OCI-LY7 (cell line): ENCODE data around the gene C12orf75.

Experiments used
- CTCF ChIP-seq: fragments of 200-600 bp; sonication (generic); conservative IDR thresholded peaks from 2 replicates; pipeline ENCODE4 v1.5.1; 2014; ENCODE audit warnings: mild to moderate bottlenecking, antibody characterized with exemption, low read length, moderate library complexity, mixed read lengths
- EZH2phosphoT487 ChIP-seq: fragments of 200-600 bp; sonication (generic); IDR thresholded peaks from 2 replicates; pipeline ENCODE4 v1.6.1; 2018; ENCODE audit warnings: low read depth, borderline replicate concordance, mild to moderate bottlenecking, mixed run types, antibody characterized with exemption, low read length, moderate library complexity, mixed read lengths

- no peak for TF ChIP-seq CTCF
- TF ChIP-seq EZH2phosphoT487, result no peak
These were observed 46.6 kb downstream of the C12orf75 start for GRCh38 chr12:105377077-105377476.
